ENCODE measurements around the gene MYO1E.
A peak's percentile ranks its signal among the peaks of the same experiment; 100 is the strongest.
"Not testable (repeated sequence)": the region's sequence is repeated elsewhere in the genome, so short reads cannot be mapped to it uniquely, and the experiment has no call there.

The MYO1E gene

DNA sequence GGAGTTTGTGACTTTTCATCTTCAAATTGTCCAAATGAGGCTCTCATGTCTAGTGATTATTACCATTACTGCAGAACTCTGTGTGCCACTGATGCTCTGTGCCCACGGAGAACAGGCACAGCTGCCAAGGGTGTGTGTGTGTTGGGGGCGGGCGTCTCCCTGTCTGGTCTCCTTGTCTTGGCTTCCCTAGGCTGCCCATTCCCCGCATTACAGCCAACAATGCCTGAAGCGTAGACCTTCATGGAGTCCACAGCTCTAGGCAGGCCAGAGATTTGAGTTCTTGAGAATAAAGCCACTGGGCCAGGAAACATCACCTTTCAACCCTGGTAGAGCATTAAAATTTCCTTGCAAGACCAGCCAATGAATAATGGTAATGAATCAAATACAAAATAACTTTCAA lies 225.0 kb downstream of the MYO1E start:
- DNase-seq (ENCODE audit: low read depth in 2 of 3, low spot score in 2 of 3) = no peak

DNA sequence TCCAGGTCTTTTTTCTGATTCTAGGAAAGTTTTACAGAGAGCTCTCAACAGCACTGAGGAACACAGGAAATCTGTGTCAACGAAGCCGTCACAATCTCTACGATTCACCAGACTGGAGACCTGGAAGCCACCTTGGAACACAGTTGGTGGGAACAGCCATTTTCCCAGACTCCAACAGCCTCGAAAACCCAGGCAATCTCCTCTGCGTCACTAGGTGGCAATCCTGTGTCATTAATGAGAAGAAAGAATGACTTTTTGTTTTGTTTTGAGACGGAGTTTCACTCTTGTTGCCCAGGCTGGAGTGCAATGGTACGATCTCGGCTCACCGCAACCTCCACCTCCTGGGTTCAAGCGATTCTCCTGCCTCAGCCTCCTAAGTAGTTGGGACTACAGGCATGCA lies 228.1 kb downstream of the MYO1E start:
- DNase-seq (ENCODE audit: low read depth in 2 of 3, low spot score in 2 of 3) = not testable (repeated sequence)

DNA sequence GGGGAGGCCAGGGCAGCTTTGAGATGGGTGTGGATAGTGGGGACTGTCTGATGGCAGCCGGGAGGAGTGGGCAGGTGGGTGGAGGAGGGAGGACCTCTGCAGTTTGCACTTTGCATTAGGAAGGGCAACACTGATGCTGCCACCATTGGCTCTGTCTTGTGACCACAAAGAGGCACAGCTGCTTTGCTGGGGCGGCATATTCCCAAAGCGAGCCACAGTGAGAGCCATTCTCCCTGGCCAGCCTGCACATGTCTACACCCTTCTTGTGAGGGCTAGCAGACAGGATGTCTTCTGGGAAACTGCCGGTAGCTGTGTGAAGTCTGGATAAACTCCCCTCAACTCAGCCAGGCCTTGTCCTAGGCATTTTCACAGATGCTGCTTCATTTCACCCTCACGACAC lies 229.4 kb downstream of the MYO1E start:
- DNase-seq (ENCODE audit: low read depth in 2 of 3, low spot score in 2 of 3) = no peak

DNA sequence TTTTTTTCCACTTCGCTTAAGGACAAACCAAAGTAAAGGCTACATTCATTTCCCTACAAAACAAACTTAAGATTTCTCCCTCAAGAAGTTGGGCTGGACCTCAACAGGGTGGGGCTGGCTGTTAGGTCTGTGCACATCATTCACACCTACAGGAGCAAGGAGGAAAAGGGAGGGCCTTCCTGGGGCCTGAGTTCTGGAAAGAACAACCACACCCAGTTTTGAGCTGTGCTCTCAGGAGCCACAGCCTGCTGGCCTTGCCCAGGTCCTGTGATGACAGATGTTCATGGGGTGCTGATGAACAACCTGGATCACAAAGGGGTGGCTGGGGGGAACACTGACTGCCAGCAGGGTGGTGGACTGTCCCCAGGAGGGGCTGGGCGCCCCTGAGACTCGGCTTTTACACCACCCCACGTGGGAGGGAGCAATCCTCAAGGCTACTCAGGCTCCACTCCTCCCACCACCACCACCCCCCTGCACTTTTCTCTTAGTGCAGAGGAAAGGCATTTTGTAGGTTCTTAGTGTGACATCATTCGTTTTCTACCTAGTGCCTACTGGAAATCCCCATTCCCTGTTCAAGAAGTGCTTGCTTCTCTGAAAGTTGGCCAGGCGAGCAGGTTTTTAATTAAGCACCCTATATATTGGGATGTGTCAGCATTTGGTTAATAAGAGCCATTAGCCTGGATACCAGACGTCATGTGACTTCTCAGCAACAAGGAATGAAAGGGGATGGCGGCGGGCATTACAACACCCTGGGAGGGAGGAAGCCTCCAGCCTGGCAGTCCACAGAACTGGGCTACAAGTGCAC lies 232.0 kb downstream of the MYO1E start:
- DNase-seq (ENCODE audit: low read depth in 2 of 3, low spot score in 2 of 3) = no peak

DNA sequence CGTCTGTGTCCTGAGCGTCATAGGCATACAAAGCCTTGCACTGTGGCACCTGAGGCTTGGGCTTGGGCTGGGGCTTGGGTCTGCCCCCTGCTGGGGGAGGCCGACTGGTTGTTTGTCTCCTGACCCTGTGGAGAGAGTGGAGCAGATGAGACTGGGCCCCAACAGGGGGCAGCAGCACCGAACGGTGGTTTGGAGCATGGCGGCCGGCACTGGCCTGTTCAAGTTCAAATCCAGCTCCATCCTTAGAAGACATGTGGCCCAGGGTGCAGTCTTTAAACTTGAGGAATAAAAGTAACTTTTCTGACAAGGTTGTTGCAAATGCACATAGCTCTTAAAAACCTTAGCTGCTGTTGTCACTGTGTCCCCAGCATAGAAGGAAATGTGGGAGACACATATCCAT lies 234.4 kb downstream of the MYO1E start:
- peak in 1 of 3 experiments; percentile 20 for DNase-seq (ENCODE audit: low read depth in 2 of 3, low spot score in 2 of 3)

DNA sequence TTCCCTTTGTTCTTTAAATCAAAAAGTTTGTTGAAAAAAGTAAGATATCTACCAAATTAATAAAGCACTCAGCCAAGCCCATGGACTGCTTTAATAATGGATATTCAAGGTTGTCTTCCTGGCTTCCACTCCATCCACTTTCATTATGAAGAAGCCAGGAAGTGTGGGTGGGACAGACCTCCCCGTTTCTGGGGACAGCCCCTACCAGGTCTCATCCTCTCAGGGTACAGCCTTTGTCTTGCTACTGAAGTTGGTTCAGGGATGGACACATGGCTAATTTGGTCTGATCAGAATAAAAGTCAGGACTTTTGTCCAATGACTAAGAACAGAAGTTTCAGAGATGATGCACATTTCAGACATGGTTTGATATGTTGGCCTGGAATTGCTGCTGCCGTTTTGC lies 235.1 kb downstream of the MYO1E start:
- DNase-seq (ENCODE audit: low read depth in 2 of 3, low spot score in 2 of 3) = no peak

DNA sequence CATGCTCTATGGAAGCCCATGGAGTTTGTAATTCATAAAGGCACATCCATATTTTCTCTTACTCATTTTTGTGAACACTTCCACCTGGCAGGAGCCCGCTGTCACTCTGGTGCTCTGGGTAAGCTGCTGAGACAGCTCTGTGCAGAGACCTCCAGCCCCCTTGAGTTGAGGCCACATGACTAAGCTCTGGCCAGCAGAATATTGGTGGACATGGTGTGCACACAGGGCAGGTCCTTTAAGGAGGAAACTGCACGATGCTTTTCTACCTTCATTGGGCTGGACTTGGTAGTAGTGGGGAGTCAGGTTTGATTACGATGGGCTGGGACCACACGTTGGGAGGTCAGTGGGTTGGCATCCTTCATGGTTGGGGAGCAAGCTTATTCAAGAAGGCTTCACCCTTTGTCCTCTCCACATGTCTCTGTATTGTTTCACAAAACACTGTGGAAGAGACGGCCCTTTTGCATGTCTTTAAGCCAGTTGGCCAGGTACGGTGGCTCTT lies 238.7 kb downstream of the MYO1E start:
- no peak for DNase-seq (ENCODE audit: low read depth in 2 of 3, low spot score in 2 of 3)

DNA sequence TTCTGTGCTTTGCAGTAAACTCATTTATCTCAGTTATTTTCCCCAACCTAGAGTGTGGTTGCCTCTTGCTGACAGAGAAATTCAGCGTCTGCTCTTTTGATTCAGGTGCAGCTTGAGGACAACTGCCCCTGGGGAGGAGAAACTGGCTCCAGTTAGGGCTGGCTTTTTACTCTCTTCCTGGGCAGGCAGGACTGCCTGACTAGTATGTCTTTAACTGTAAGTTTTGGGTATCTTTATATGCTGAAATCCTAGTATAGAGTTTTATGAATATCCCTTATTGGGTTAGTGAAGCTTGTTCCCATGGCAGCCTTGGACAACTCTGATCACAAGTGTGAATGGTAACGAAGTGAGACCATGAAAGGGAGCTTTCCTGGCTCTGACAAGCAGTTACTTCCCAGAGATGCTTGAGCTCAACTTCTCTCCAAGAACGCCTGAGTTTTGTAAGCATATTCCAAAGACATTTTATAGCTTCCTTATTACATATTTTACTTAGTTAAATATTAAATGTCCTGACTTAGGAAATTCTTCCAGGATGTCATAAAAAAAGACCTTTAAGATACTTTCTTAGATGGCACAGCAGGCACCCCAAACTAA lies 240.6 kb downstream of the MYO1E start:
- DNase-seq (ENCODE audit: low read depth in 2 of 3, low spot score in 2 of 3) = no peak

DNA sequence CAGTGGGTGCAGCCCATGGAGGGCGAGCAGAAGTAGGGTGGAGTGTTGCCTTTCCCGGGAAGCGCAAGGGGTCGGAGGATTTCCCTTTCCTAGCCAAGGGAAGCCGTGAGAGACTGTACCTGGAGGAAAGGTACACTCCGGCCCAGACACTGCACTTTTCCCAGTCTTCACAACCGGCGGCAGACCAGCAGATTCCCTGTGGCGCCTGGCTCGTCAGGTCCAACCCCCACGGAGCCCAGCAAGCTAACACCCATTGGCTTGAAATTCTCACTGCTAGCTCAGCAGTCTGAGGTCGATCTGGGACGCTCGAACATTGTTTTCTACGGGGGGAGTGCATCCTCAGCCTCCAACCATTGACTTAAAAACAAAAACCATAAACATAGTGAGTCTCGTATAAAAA lies 241.2 kb downstream of the MYO1E start:
- no peak for DNase-seq (ENCODE audit: low read depth in 2 of 3, low spot score in 2 of 3)

DNA sequence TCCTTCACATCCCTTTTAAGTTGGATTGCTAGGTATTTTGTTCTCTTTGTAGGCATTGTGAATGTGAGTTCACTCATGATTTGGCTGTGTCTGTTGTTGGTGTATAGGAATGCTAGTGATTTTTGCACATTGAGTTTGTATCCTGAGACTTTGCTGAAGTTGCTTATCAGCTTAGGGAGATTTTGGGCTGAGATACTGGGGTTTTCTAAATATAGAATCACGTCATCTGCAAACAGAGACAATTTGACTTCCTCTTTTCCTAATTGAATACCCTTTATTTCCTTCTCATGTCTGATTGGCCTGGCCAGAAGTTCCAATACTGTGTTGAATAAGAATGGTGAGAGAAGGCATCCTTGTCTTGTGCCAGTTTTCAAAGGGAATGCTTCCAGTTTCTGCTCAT lies 245.4 kb downstream of the MYO1E start:
- DNase-seq (ENCODE audit: low read depth in 2 of 3, low spot score in 2 of 3) = not testable (repeated sequence)

DNA sequence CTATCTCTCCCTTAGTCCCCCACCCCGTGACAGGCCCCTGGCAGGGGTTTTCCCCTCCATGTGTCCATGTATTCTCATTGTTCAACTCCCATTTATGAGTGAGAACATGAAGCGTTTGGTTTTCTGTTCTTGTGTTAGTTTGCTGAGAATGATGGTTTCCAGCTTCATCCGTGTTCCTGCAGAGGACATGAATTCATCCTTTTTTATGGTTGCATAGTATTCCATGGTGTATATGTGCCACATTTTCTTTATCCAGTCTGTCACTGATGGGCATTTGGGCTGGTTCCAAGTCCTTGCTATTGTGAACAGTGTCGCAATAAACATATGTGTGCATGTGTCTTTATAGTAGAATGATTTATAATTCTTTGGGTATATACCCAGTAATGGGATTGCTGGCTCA lies 247.0 kb downstream of the MYO1E start:
- DNase-seq (ENCODE audit: low read depth in 2 of 3, low spot score in 2 of 3) = not testable (repeated sequence)

DNA sequence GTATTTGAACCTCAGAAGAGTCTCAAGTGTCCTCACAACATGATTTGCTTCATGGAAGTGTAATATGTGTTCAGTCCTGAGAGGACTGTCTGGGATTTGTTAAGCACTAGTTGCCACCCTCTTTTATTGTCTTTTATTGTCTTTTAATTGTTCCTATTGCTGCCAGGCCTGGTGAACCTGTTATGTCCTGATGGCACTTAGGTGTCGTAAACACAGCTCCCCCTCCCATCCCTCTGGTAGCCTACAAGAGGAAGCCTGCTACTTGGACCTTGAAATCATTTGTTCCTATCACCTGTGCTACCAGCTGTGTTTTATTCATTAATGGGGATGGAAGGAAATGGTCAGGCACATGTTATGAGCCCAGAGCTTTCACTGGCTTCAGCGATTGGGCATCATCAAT lies 248.4 kb downstream of the MYO1E start:
- no peak for DNase-seq (ENCODE audit: low read depth in 2 of 3, low spot score in 2 of 3)

DNA sequence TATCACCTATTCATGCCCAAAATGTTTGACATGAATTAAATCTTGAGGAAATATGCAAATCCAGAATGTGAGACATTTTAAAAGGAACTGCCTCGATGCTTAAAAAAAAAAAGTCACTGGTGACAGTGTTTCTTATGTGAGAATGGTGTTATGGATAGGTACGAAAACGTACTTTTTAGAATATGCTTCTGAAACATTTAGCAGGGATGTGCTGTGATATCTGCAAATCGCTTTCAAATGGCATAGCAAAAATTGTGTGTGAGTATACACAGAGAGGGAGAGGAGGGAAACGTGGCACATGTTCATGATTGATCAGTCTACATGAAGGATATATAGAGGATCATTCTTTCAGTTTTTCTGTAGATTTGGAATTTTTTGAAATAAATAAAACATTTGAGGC lies 251.7 kb downstream of the MYO1E start:
- DNase-seq (ENCODE audit: low read depth in 2 of 3, low spot score in 2 of 3) = no peak

DNA sequence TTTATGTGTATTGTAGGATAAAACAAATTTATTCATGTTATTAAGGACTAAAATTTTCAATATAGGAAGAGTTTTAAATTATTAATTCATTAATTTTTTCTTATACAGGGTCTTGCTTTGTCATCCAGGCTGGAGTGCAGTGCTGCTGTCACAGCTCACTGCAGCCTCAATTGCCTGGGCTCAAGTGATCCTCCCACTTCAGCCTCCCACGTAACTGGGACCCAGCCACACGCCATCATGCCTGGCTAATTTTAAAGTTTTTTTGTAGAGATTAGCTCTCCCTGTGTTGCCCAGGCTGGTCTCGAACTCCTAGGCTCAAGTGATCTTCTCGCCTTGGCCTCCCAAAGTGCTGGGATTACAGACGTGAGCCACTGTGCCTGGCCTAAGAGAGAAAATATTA lies 253.0 kb downstream of the MYO1E start:
- DNase-seq (ENCODE audit: low read depth in 2 of 3, low spot score in 2 of 3) = no peak

DNA sequence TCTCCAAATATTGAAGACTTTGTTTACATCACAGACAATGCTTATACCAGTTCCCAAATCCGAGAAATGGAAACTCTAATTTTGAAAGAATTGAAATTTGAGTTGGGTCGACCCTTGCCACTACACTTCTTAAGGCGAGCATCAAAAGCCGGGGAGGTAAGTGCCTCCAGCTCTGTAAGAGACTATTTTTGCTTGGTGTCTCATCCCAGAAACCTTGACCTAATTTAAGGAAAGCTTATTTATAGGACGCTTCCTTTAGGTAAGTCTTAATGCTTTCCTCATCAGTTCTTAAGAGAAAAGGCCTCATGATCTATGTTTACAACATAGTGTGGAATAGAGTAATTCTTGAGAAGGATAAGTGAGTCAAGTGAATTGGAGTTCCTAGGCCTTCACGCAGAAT lies 255.9 kb downstream of the MYO1E start:
- DNase-seq (ENCODE audit: low read depth in 2 of 3, low spot score in 2 of 3) = no peak

DNA sequence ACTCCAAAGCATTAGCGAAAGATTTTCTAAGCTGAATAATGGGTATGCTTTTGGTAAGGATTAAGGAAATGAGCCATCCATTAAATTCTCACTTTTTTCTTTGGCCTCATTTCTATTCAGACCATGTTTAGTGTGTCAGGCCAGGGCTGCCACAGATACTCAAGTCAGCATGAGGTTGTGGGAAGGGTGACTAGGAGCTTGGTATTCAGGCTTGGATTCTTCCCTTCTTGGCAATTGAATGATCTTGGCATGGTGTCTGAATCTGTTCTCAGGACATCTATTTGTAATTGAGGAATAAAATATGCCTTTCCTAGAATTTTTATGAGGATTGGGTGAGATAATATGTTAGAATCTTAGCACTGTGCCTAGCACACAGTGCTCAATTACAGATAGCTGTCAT lies 256.5 kb downstream of the MYO1E start:
- no peak for DNase-seq (ENCODE audit: low read depth in 2 of 3, low spot score in 2 of 3)

DNA sequence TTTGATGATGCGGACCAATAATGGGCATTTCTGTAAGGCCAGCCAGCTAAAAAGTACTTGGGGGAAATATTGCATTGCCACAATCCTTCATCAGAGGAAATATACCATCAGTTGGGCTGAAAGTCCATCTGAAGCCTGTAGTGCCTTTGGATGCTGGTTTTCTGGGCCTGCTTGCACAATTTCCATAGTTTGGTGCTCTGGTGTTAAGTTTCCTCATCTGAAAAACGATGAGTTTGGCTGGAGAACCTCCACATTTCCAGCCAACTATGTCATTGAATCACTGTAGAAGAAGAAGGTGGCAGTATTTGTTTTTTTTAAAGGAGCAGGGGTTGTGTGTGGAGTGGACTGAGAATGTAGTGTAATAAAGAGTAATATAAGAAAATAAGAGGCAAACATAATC lies 257.6 kb downstream of the MYO1E start:
- DNase-seq (ENCODE audit: low read depth in 2 of 3, low spot score in 2 of 3) = no peak

DNA sequence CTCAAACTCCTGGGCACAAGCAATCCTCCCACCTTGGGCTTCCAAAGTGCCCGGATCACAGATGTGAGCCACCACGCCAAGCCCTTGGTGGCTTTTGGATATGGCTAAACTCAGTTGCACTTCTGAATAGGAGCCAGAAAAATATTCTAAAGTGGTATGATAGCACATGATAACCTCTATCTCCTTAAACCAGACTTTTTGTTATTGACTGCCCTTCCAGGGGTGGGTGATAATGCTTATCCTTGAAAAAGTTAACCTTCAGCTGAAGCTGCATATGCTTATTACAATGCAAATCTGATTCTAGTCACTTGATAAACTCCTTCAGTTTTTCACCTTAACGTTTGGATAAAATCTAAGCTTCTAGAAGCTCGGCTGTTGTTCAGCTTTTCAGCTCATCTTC lies 261.4 kb downstream of the MYO1E start:
- DNase-seq (ENCODE audit: low read depth in 2 of 3, low spot score in 2 of 3) = no peak

DNA sequence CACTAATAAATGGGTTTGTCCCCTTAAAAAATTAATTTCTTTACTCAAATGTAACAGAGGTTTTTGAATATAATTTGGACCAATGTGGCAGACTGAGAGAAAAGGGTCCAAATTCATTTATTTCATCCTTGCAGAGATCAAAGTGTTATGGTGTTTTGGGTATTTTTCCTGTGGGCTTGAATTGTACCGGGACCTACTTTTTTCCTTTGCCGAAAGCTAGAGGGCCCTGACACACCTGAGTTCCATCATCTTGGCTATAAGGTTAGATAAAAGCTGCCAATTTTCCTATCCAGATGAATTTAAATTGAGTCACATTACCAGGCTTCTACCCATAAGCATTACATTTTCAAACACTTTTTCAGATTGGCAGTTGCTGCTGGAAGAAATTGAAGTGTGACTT lies 266.8 kb downstream of the MYO1E start:
- no peak for DNase-seq (ENCODE audit: low read depth in 2 of 3, low spot score in 2 of 3)

DNA sequence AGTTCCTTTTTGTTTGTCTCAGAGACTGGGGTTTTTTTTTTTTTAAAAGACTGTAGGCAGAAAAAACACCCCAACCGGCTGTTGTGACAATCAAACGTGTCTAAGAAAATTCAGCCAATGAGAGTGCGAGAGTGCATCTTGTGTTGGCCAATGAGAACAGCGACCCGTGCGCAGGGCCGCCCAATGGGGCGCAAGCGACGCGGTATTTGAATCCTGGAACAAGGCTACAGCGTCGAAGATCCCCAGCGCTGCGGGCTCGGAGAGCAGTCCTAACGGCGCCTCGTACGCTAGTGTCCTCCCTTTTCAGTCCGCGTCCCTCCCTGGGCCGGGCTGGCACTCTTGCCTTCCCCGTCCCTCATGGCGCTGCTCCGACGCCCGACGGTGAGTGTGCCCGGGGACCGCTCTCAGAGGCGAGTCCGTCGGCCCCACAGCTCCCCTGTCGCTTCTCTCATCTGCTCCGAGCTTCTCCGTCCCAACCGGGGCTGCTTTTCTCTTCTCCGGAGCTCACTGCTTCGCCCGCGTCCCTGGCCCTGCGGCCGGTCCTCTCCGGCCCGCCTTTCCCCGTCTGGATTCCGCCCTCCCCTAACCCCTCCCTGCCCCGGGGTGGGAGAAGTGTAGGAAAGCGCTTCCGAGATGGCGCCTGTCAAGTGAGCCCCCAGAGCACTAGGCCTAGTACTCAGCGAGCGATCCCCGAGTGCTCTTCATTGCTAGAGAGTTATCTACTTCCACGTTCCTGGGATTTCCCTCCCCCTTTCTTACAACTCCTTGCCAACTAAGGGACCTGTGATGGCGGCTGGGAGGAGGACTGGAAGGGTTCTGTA lies 267.5 kb downstream of the MYO1E start, which contains the start of gene CCNB2:
CCNB2 (plus strand) TSS at position 235 of the 821 bp plus-strand sequence; CDS start at position 358, 123 bp downstream.
- DNase-seq (ENCODE audit: low read depth in 2 of 3, low spot score in 2 of 3) = peak; percentile 40 to 67 (median 53)

DNA sequence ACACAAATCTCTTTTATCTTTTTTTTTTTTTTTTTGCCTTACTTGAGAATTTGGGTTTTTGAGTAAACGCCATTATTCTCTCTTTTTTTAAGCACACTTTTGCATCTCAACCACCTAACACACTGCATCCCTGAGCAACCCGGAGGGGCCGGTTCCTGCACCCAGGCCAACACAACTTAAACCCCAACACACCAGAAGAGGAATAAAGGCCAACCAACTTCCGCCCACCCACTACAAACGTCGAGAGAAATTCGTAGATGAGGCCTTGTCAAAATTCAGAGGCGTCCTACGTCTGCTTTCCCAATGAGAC lies 268.1 kb downstream of the MYO1E start:
- peak in 1 of 3 experiments; percentile 4 for DNase-seq (ENCODE audit: low read depth in 2 of 3, low spot score in 2 of 3)

DNA sequence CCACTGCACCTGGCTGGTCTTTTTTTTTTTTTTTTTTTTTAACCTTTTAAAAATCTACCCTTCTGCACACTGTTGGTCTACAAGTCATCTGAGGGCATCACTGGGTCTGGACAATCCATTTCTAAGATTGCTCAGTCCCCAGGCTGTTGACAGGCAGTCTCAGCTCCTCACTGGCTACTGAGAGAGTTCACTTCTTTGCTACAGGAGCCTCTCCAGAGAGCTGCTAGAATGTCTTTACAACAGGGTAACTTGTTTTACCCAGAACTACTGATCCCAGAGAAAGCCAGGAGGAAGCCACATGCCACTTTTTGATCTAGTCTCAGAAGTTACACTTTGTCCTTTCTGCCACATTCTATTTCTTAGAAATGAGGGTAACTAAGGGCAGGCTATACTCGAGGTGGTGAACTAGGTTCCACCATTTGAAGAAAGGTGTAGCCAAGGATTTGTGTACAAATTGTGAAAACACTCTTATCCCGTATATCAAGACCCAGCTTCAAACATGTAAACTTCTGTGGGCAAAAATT lies 273.4 kb downstream of the MYO1E start:
- no peak for DNase-seq (ENCODE audit: low read depth in 2 of 3, low spot score in 2 of 3)

All from activated CD8-positive, alpha-beta memory T cell treated with anti-CD3 and anti-CD28 coated beads for 48 hours (primary cell).